GDM1 (cell line): ENCODE results near the gene MYOCOS.
A peak's percentile ranks its signal among the peaks of the same experiment; 100 is the strongest.
"Not testable (repeated sequence)": the region's sequence is repeated elsewhere in the genome, so short reads cannot be mapped to it uniquely, and the experiment has no call there.

Experiments used
- DNase-seq: peaks from one replicate; lab custom pipeline; 2025; lab: John Stamatoyannopoulos, UW

Gene MYOCOS

GRCh38 chr1:171625225-171625624, 3.2 kb downstream of the MYOCOS start:
- DNase-seq: no peak

- no peak for DNase-seq
Observed at GRCh38 chr1:171627020-171627419, 5.0 kb downstream of the MYOCOS start.

- DNase-seq: no peak
Observed at GRCh38 chr1:171628225-171628624, 6.2 kb downstream of the MYOCOS start.

GRCh38 chr1:171635661-171636060, 13.6 kb downstream of the MYOCOS start:
- no peak for DNase-seq

GRCh38 chr1:171636141-171636540, 14.1 kb downstream of the MYOCOS start:
- no peak for DNase-seq

- no peak for DNase-seq
Observed at GRCh38 chr1:171637928-171638576, 16.0 kb downstream of the MYOCOS start.

GRCh38 chr1:171640225-171640624, 18.2 kb downstream of the MYOCOS start:
- DNase-seq: no peak

GRCh38 chr1:171641076-171641864, 19.2 kb downstream of the MYOCOS start:
- no peak for DNase-seq

- DNase-seq: no peak
Observed at GRCh38 chr1:171642197-171642596, 20.2 kb downstream of the MYOCOS start.

GRCh38 chr1:171643156-171643555, 21.1 kb downstream of the MYOCOS start:
- DNase-seq: no peak

GRCh38 chr1:171644805-171645483, 22.9 kb downstream of the MYOCOS start:
- DNase-seq: peak; percentile 53

- no peak for DNase-seq
Observed at GRCh38 chr1:171645553-171646248, 23.7 kb downstream of the MYOCOS start.

GRCh38 chr1:171646249-171646560, 24.2 kb downstream of the MYOCOS start:
- no peak for DNase-seq

- DNase-seq: no peak
Observed at GRCh38 chr1:171652234-171652822, 30.3 kb downstream of the MYOCOS start, which contains the start of gene MYOC. MYOC (minus strand) TSS chr1:171652688; CDS start chr1:171652611, 77 bp downstream.

- no peak for DNase-seq
Observed at GRCh38 chr1:171653796-171654195, 31.8 kb downstream of the MYOCOS start.

GRCh38 chr1:171654201-171654941, 32.3 kb downstream of the MYOCOS start:
- DNase-seq: no peak

GRCh38 chr1:171654942-171655745, 33.1 kb downstream of the MYOCOS start:
- DNase-seq: peak; percentile 28

- no peak for DNase-seq
Observed at GRCh38 chr1:171655746-171656116, 33.7 kb downstream of the MYOCOS start.

GRCh38 chr1:171656206-171656605, 34.2 kb downstream of the MYOCOS start:
- DNase-seq: not testable (repeated sequence)

- no peak for DNase-seq
Observed at GRCh38 chr1:171661076-171661650, 39.1 kb downstream of the MYOCOS start.
